Measurements from ENCODE around the gene SH3BP2. TPM values are rescaled to one million over a fixed set of nuclear protein-coding genes. Genes with fewer than 3 reads are reported as not detected.

Gene SH3BP2
- polyA plus RNA-seq, 1 donor from 2014 or later, result 87.9 TPM

DNA sequence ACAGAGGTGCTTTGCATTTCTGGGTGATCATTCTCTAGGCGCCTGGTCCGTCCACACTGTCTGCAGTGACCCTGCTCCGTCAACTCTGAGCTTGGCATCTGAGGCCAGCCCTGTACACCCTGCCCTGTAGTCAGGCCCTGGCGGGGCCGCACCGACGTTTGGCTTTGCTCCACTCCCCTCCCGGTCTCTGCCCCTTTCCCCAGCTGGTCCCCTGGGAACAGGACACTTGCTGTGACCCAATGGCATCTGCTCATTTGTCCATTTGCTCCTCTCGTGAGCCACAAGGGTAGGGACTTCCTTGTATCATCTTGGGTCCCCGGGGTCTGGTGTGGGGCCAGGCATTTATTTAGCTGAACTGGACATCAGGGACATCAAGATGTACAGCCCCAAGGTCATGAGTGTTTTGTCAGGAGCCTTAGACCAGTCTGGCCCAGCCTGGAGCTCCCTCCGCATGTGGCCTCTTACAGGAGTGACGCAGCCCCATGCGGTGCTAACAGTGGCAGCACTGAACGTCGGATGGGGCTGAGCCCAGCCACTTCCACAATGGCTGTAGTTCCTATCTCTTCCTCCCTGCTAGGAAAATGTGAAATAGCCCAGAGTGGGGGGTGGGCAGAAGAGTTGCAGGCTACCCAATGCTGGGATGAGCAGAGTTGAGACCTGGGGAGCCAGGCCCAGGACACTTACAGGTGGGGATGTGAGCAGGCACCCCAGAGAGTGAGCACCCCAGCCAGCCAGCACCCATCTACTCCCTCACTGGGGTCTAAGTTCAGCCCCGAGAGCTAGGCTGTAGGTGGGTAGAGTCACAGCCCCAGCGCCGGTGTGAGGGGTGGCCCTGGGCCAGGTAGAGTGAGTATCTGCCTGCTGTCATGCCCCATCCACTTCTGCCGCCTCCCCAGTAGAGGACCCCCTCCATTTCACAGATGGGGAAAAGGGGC lies 2.0 kb upstream of the SH3BP2 start:
- Histone ChIP-seq H3K4me2 (ENCODE audit: low read length) (no peak overlapping the region), H3K9ac (ENCODE audit: low read length) (no peak overlapping the region), H3K36me3 (ENCODE audit: insufficient read depth, low read length) (no peaks in the 10 kb centered on the region), H3K27me3 (ENCODE audit: insufficient read depth, low read depth, low read length) (peaks cover 22% of the 10 kb centered on the region), H3K9me2 (ENCODE audit: insufficient read depth, low read length) (no peaks in the 10 kb centered on the region), H3F3A (ENCODE audit: insufficient read depth, low read length, poor library complexity, severe bottlenecking) (no peaks in the 10 kb centered on the region), H3K79me2 (replicated peaks; ENCODE audit: insufficient read depth, low read length) (no peaks in the 10 kb centered on the region), H2AFZ (ENCODE audit: low read depth, low read length) (no peak overlapping the region), H4K20me1 (ENCODE audit: insufficient read depth) (no peaks in the 10 kb centered on the region), H3K27ac (ENCODE audit: low read length) (no peak overlapping the region), H3K4me3 (ENCODE audit: low read length) (no peak overlapping the region), H3K9me3 (ENCODE audit: low read length) (no peaks in the 10 kb centered on the region)
- TF ChIP-seq SMC3 (conservative IDR thresholded peaks at IDR 0.05; ENCODE audit: poor library complexity), result no peak
- TF ChIP-seq, protein P1, sequence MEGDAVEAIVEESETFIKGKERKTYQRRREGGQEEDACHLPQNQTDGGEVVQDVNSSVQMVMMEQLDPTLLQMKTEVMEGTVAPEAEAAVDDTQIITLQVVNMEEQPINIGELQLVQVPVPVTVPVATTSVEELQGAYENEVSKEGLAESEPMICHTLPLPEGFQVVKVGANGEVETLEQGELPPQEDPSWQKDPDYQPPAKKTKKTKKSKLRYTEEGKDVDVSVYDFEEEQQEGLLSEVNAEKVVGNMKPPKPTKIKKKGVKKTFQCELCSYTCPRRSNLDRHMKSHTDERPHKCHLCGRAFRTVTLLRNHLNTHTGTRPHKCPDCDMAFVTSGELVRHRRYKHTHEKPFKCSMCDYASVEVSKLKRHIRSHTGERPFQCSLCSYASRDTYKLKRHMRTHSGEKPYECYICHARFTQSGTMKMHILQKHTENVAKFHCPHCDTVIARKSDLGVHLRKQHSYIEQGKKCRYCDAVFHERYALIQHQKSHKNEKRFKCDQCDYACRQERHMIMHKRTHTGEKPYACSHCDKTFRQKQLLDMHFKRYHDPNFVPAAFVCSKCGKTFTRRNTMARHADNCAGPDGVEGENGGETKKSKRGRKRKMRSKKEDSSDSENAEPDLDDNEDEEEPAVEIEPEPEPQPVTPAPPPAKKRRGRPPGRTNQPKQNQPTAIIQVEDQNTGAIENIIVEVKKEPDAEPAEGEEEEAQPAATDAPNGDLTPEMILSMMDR (IDR thresholded peaks at IDR 0.05; ENCODE audit: poor library complexity, severe bottlenecking), result no peak
- no peak for TF ChIP-seq MXI1 (conservative IDR thresholded peaks at IDR 0.05; ENCODE audit: poor library complexity, severe bottlenecking)
- no peak for TF ChIP-seq EZH2 (IDR thresholded peaks at IDR 0.05; ENCODE audit: borderline replicate concordance, insufficient read depth, low read length, poor library complexity, severe bottlenecking)
- no peak for TF ChIP-seq EP300 (conservative IDR thresholded peaks at IDR 0.05; ENCODE audit: poor library complexity, severe bottlenecking)
- TF ChIP-seq TAF1 (IDR thresholded peaks at IDR 0.05; ENCODE audit: low read depth), result no peak
- no peak for TF ChIP-seq REST (IDR thresholded peaks at IDR 0.05; ENCODE audit: borderline replicate concordance)

- Histone ChIP-seq H4K20me1 (ENCODE audit: insufficient read depth) (no peaks in the 10 kb centered on the region), H3K79me2 (replicated peaks; ENCODE audit: insufficient read depth, low read length) (no peaks in the 10 kb centered on the region), H3K36me3 (ENCODE audit: insufficient read depth, low read length) (no peaks in the 10 kb centered on the region), H3F3A (ENCODE audit: insufficient read depth, low read length, poor library complexity, severe bottlenecking) (no peaks in the 10 kb centered on the region), H3K9me3 (ENCODE audit: low read length) (no peaks in the 10 kb centered on the region), H3K4me3 (ENCODE audit: low read length) (no peak overlapping the region), H3K27ac (ENCODE audit: low read length) (no peak overlapping the region), H2AFZ (ENCODE audit: low read depth, low read length) (no peak overlapping the region), H3K27me3 (ENCODE audit: insufficient read depth, low read depth, low read length) (peaks cover 22% of the 10 kb centered on the region), H3K9ac (ENCODE audit: low read length) (no peak overlapping the region), H3K4me2 (ENCODE audit: low read length) (no peak overlapping the region), H3K9me2 (ENCODE audit: insufficient read depth, low read length) (no peaks in the 10 kb centered on the region)
- TF ChIP-seq, protein P1 (IDR thresholded peaks at IDR 0.05; ENCODE audit: poor library complexity, severe bottlenecking), result no peak
- TF ChIP-seq MXI1 (conservative IDR thresholded peaks at IDR 0.05; ENCODE audit: poor library complexity, severe bottlenecking), result no peak
- TF ChIP-seq EP300 (conservative IDR thresholded peaks at IDR 0.05; ENCODE audit: poor library complexity, severe bottlenecking), result no peak
- no peak for TF ChIP-seq POLR2AphosphoS5 (IDR thresholded peaks at IDR 0.05)
- TF ChIP-seq RAD21 (conservative IDR thresholded peaks at IDR 0.05), result no peak
- TF ChIP-seq EZH2 (IDR thresholded peaks at IDR 0.05; ENCODE audit: borderline replicate concordance, insufficient read depth, low read length, poor library complexity, severe bottlenecking), result no peak
- TF ChIP-seq REST (IDR thresholded peaks at IDR 0.05; ENCODE audit: borderline replicate concordance), result no peak
- no peak for TF ChIP-seq TAF1 (IDR thresholded peaks at IDR 0.05; ENCODE audit: low read depth)
- TF ChIP-seq SMC3 (conservative IDR thresholded peaks at IDR 0.05; ENCODE audit: poor library complexity), result no peak
Observed at GRCh38 chr4:2791518-2792395, 1.1 kb upstream of the SH3BP2 start.

All from neural cell (in vitro differentiated cells).